ENCODE data around the gene CACNA1C.
"Not testable (repeated sequence)": the region's sequence is repeated elsewhere in the genome, so short reads cannot be mapped to it uniquely, and the experiment has no call there.

CACNA1C gene

DNA sequence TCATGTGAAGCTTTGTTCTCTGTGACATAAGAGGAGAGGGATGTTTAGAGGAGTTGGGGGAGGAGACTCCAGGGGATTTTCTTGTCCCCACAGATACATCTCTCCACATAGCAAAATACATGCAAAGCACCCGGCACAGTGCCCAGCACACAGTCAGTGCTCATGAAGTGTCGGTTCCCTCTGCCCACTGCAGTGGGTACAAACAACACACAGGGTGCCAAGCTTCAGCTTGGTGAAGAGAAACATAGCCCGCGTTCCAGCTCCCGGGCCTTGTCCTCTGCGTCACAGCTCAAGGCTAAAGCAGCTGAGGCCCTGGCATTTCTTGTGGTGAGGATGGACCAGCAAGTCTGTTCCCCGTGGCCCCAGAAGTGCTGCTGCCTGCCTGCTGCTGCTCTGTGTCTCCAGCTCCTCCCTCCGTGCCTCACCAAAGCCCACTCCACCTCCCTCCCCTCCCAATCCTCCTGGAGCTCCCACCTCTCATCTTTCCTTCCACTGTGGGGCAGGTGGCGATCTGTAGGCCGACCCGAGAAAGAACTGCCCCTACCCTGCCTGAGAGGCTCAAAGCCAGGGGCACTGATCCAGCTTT, 685.0 kb downstream of the CACNA1C start:
- peaks cover 14% of the 10 kb centered on the region for H3K27me3 Mint-ChIP-seq
- H3K36me3 Mint-ChIP-seq: no peaks in the 10 kb centered on the region
- H3K4me1 Mint-ChIP-seq: peaks cover 9% of the 10 kb centered on the region
- H3K4me3 Mint-ChIP-seq: no peak overlapping the region
- CTCF ChIA-PET: interaction anchor here (0.7 to 1.5 kb wide), 2 partner anchors 46 to 296 kb away, joined by 3 to 4 read pairs; no protein-coding TSS in a partner anchor
- no peak overlapping the region for H3K27ac Mint-ChIP-seq
- H3K9me3 Mint-ChIP-seq: peaks cover 5% of the 10 kb centered on the region
- DNase-seq: no peak

DNA sequence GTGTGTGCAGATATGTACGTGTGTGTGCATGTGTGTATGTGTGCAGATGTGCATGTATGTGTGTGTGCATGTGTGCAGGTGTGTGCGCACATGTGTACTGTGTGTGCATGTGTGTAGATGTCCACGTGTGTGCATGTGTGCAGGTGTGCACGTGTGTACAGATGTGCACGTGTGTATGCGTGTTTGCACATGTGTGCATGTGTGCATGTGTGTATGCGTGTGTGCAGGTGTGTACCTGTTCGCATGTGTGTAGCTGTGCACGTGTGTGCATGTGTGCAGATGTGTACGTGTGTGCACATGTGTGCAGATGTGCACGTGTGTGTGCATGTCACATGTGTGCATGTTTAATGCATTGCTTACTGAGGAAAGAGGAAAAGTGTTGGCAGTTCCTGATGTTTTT, 686.3 kb downstream of the CACNA1C start:
- CTCF ChIA-PET: interaction anchor here (1.5 kb wide), 1 partner anchor 48 kb away, joined by 4 read pairs; no protein-coding TSS in a partner anchor
- Mint-ChIP-seq H3K27me3 (peaks cover 12% of the 10 kb centered on the region), H3K4me3 (no peak overlapping the region), H3K9me3 (peaks cover 5% of the 10 kb centered on the region), H3K36me3 (no peaks in the 10 kb centered on the region), H3K27ac (no peak overlapping the region), H3K4me1 (peaks cover 3% of the 10 kb centered on the region)
- DNase-seq: no peak

DNA sequence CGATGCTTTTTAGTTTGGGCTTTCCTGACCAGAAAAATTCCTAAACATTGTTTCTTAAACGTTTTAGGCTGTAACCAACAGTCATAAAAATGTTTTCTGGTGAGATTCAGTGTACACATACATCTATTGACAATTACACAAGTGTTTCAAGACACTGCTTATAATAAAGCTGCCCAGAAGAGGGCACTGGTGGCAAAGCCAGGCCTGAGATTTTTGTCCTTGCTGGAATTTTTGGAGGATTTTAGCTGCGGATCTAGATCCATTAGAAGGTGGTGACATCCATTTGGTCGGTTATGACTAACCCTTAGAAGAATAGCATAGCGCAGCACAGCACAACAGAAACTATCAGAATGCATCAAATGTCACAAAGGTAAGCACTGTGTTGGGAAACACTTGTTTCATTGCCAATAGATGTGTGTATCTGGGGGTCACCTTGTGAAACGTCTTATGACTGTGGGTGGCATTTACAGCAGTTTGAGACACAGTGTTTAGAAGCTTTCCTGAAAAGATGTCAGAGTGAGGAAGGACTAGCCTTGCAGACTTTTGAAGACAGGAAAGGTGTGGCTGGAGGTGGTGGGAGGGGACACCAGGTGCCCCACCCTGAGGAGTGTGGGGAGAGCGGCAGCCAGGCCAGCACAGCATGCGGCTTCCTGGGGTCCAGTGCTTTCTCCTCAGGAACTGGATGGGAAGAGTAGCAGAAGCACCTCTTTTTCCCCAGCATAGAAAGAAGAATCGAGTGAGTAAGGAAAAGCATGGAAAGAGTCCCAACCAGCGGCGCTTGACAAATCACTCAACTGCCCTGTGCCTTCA, 687.2 kb downstream of the CACNA1C start:
- Mint-ChIP-seq H3K36me3 (no peaks in the 10 kb centered on the region), H3K4me1 (peaks cover 3% of the 10 kb centered on the region), H3K4me3 (no peak overlapping the region), H3K27ac (no peak overlapping the region), H3K9me3 (peaks cover 5% of the 10 kb centered on the region), H3K27me3 (peaks cover 9% of the 10 kb centered on the region)
- DNase-seq: no peak
- CTCF ChIA-PET: no interaction called here

DNA sequence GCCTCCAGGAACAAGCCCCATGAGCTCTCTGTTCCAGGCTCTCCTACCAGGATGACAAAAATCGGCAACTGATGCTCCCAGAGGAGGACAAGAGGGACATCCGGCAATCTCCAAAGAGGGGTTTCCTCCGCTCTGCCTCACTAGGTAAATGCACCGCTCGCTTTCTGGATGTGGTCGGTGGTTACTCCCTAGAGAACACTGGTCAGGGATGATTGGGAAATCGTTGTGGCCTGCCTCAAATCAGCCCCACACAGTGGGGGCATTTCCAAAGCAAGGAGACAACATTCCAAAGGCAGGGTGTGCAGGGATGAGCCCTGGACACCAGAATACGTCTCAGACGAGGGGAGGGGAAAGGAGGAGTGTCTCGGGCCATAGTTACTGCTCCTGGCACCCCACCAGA, 689.2 kb downstream of the CACNA1C start:
- H3K9me3 Mint-ChIP-seq, H3K36me3 Mint-ChIP-seq, H3K4me3 Mint-ChIP-seq, CTCF ChIA-PET, H3K27ac Mint-ChIP-seq, H3K4me1 Mint-ChIP-seq, DNase-seq, H3K27me3 Mint-ChIP-seq: not testable (repeated sequence)

DNA sequence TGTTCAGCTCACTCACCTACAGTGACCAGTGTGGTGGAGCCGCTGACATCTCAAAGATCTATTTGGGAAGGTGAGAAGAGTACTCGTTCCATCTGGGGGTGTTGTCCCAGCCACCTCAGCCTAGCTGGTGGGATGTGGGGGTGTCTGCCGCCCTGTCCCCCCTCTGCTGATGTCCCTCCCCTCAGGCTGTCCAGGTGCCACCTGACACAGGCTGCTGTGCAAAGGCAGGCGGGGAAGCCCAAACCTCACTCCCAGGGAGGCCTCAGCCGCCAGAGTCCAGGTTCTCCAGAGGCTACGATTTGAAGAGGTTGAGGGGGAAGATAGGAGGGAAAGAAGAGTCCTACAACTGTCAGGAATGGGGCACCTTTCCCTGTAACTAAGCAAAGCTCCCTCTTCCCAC, 690.7 kb downstream of the CACNA1C start:
- peaks cover 3% of the 10 kb centered on the region for H3K4me1 Mint-ChIP-seq
- DNase-seq: no peak
- H3K4me3 Mint-ChIP-seq: no peak overlapping the region
- no peaks in the 10 kb centered on the region for H3K36me3 Mint-ChIP-seq
- no peak overlapping the region for H3K27ac Mint-ChIP-seq
- CTCF ChIA-PET: no interaction called here
- peaks cover 6% of the 10 kb centered on the region for H3K27me3 Mint-ChIP-seq
- peaks cover 5% of the 10 kb centered on the region for H3K9me3 Mint-ChIP-seq

DNA sequence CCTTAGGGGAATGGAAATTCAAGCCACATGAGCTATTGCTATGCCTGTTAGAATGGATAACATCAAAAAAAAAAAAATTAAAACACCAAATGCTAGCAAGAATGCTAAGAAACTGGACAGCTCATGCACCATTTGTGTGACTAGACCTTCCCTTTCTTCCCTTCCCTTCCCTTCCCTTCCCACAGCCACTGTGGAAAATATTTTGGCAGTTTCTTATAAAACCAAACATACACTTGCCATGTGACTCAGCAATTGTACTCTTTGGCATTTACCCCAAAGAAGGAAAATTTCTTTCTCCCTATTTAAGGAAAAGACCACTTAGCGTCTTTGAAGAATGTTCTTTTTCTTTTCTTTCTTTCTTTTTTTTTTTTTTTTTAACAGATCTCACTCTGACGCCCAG, 692.9 kb downstream of the CACNA1C start:
- CTCF ChIA-PET: no interaction called here
- Mint-ChIP-seq H3K27me3 (peaks cover 6% of the 10 kb centered on the region), H3K36me3 (no peaks in the 10 kb centered on the region), H3K4me3 (no peak overlapping the region), H3K4me1 (no peaks in the 10 kb centered on the region), H3K9me3 (no peaks in the 10 kb centered on the region), H3K27ac (no peak overlapping the region)
- DNase-seq: no peak
